Umbilical cord (tissue), 2 donors: ENCODE results near the gene C2CD4C. TPM values are rescaled to one million over a fixed set of nuclear protein-coding genes. Genes with fewer than 3 reads are reported as not detected.
"Not testable (repeated sequence)": the region's sequence is repeated elsewhere in the genome, so short reads cannot be mapped to it uniquely, and the experiment has no call there.

Experiments
- DNase-seq: peaks from one replicate; pipeline ENCODE4 v3.0.0-alpha.2; 2015; ENCODE audit warnings: low spot score
- total RNA-seq: library from RNA; depleted of rRNA; stranded (reverse); fragments of >200 nt; gene quantifications from one replicate; pipeline ENCODE4 v1.2.3, GENCODE V29; 2014; ENCODE audit warnings: low replicate concordance; ENCODE audit not compliant: insufficient read depth

Gene C2CD4C
- total RNA-seq, 1 donor from 2014 or later: 0.96 TPM

GRCh38 chr19:367963-368629 lies 40.9 kb downstream of the C2CD4C start:
- DNase-seq: no peak

DNA sequence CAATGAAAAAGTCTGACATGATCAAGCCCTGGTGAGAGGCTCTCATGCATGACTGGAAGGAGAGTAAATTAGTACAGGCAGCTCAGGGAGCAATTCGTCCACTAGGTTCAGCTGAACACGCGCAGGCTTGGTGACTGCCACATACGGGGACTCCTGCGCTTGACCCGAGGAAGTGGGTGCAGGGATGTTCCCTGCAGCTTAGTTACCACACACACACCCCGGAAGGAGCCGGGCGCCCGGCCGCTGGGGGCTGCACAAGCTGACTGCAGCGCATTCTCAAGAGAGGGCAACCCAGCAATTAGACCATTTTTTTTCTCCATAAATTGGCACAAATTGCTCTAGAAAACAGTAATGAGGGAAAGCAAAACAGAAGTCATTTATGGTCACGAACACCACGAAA lies 41.4 kb downstream of the C2CD4C start:
- DNase-seq: no peak

DNA sequence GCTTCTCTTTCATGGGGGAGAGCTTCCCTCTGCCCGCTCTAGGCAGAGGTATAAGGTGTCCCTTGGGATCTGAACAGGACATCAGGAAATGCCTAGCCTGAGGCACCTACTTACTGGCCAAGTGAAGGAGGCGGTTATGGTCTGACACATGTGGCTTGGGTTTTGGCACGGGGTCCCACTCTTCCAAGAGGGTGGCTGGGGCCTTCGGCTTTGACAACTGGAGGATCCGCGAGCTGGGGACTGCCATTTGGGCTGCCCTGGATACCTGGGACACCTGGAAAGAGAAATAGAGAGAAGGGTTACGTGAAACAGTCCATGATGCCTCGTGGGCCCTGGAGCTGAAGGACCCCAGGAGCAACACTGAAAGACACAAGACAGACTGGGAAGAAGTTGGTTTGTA lies 42.0 kb downstream of the C2CD4C start:
- no peak for DNase-seq

DNA sequence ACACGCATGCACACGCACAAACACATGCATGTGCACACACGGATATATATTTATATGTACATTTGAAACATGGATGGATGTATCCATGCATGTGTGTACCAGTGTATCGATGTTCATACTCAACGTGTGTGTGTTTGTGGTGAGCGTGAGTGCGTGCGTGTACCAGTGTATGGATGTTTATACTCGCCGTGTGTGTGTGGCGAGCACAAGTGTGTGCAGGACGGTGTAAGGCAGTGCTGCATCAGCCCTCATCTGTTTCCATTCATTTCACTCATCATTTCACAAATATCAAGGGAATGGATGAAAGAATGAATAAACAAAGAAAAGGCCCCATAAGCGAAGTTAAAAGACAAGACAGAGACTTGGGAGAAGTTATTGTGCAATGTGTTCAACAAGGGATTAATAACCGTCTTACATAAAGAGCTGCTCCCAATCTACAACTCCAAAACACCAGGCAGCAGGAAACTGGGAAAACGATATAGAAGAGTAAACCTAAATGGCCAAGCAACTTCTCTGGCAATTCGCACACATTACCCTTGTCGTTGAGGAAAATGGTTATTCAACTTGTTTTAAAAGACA lies 42.7 kb downstream of the C2CD4C start:
- DNase-seq: no peak

DNA sequence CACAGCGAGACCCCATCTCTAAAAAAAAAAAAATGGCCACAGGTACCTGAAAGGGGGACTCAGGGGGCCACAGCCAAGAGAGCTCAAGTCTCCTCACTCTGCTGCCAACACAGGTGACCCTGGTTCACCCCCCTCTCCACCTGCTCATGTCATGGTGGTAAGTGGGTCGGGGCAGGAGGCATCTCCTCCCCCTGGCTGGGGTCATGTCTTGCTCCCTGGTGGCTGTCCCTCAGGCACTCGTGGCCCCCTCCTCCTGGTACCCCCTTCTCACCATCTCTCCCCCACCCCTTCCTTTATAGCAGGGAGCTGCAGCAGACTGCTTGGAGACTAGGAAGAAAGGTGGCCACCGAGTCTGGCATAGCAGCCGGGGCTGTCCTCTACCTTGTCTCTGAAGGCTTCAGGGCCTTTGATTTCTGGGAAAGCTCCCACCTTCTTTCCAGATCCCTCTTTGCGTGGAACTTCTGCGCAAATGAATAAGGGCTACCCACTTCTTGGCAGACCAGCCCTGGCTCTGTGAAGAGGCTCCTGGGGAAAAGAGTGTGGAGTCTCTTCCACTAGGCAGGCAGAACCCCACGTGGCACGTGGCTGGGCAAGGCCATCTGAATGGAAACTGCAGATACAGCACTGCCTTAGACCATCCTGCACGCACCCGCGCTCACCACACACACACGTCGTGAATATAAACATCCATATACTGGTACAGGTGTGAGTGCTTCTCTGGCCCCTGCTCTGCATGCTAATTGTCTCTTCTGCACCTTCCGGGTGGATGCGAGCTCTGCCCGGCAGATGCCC lies 44.3 kb downstream of the C2CD4C start:
- DNase-seq: no peak

- DNase-seq: no peak
Measured at GRCh38 chr19:362683-363082, 46.3 kb downstream of the C2CD4C start.

DNA sequence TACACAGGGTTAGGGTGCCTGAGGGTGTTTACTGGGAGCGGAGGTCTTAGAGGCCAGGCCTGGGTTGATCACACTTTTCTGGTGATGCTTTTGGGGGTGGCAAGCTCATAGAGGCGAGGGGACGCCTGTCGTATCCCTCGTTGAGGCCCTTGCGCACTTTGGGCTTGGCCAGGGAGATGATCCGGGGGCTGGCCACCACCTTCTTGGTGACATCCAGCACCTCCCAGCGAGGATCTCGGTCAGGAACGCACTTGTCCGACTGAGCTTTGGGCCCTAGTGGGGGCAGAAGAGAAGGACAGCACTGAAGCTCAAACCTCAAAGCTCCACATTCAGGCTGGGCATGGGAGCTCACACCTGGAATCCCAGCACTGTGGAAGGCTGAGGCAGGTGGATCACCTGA lies 46.8 kb downstream of the C2CD4C start:
- no peak for DNase-seq

- DNase-seq: no peak
Measured at GRCh38 chr19:359653-359925, 49.4 kb downstream of the C2CD4C start.

DNA sequence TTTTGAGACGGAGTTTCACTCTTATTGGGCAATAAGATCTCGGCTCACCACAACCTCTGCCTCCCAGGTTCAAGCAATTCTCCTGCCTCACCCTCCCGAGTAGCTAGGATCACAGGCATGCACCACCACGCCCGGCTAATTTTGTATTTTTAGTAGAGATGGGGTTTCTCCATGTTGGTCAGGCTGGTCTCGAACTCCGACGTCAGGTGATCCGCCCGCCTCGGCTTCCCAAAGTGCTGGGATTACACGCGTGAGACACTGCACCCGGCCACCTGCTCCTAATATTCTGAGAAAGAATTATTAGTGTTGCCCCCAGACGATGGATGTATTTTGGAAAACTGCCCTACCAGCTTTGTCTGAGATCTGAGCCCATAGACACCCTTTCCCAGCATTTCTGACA lies 53.4 kb downstream of the C2CD4C start:
- not testable (repeated sequence) for DNase-seq

Other genes starting within 250 kb of the C2CD4C start
- gene PLPP2, start 117.7 kb downstream of the C2CD4C start, total RNA-seq: 0.72 TPM
- 3.4 TPM for gene MIER2, start 64.4 kb downstream of the C2CD4C start, total RNA-seq
- 11.1 TPM for gene SHC2, start 51.9 kb upstream of the C2CD4C start, total RNA-seq
- gene MADCAM1, start 87.3 kb upstream of the C2CD4C start, total RNA-seq: 1.7 TPM
- gene TPGS1, start 98.3 kb upstream of the C2CD4C start, total RNA-seq: 30.1 TPM
- gene CDC34, start 122.6 kb upstream of the C2CD4C start, total RNA-seq: 74.9 TPM
- gene GZMM, start 134.9 kb upstream of the C2CD4C start, total RNA-seq: not detected
- gene BSG, start 163.4 kb upstream of the C2CD4C start, total RNA-seq: 234 TPM
- gene HCN2, start 180.7 kb upstream of the C2CD4C start, total RNA-seq: 2.4 TPM
- gene POLRMT, start 224.4 kb upstream of the C2CD4C start, total RNA-seq: 11.8 TPM
- gene FGF22, start 230.7 kb upstream of the C2CD4C start, total RNA-seq: 0.24 TPM